Measurements from ENCODE around the gene ACRV1. TPM values are rescaled to one million over a fixed set of nuclear protein-coding genes. Genes with fewer than 3 reads are reported as not detected.

Gene ACRV1
- total and polyA plus RNA-seq, 2 donors (not counting 3 experiments of a cell fraction or from before 2014, with no cell fraction given) = not detected

DNA sequence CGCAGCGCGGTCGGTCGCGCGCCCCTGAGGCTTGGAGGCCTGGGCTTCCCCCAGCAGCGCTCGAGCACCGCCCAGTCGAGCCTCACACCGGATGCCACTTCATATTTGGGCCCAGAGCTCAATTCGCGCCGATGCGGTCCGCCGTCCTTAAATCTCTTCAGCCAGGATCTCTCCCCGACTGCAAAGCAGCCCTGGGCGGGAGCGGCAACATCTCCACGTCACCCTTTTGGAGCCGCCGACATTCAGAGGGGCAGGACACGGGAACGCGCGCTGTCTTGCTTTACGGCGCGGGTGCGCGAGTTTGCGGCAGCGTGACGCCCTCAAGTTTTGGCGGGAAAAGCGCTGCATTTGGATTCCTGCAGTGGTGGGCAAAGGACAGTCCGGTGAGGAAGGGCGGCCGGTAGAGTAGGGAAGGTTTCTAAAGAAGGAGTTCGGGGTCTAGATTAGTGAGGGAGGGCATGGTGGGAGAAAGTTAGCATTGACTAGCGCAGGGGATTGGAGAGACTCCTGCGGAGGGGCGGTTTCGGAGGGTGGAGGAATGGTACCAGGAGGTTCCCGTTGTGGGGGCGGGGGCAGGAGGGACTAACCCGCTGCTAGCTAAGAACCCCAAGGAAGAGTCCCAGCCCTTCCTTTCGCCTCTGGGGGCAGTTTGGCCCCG is 54.9 kb downstream of the ACRV1 start:
- Histone ChIP-seq H3K36me3 (ENCODE audit: control insufficient read depth in 2 of 2, extremely low read depth in 1 of 2, insufficient read depth in 2 of 2, low read length in 2 of 2) (peaks cover 3 to 7% of the 10 kb centered on the region in 2 experiments), H3K27me3 (ENCODE audit: control insufficient read depth in 2 of 2, insufficient read depth in 2 of 2, low read length in 2 of 2) (no peaks in the 10 kb centered on the region), H3K27ac (ENCODE audit: insufficient read depth, low read depth, low read length) (peak overlapping the region; percentile 49), H4K20me1 (replicated peaks; ENCODE audit: control insufficient read depth, extremely low read depth, insufficient read depth, low read length) (no peaks in the 10 kb centered on the region), H3K9ac (replicated peaks; ENCODE audit: extremely low read depth, insufficient read depth, low read length) (peak overlapping the region; percentile 64), H3K4me2 (ENCODE audit: insufficient read depth, low read length) (peak overlapping the region; percentile 96), H3K4me1 (ENCODE audit: control insufficient read depth, extremely low read depth, insufficient read depth, low read length) (peaks cover 27% of the 10 kb centered on the region), H2AFZ (ENCODE audit: low read depth, low read length) (peak overlapping the region; percentile 28), H3K79me2 (ENCODE audit: control insufficient read depth, insufficient read depth, low read length) (peaks cover 14% of the 10 kb centered on the region), H3K4me3 (replicated peaks in 1 of 3; ENCODE audit: insufficient read depth in 1 of 3, low read depth in 1 of 3, low read length in 3 of 3) (peak overlapping the region; percentile 24 to 91 (median 60)), H3K9me1 (replicated peaks; ENCODE audit: control insufficient read depth, extremely low read depth, insufficient read depth, low read length) (no peaks in the 10 kb centered on the region), H3K9me3 (replicated peaks; ENCODE audit: control insufficient read depth, insufficient read depth, low read length) (no peaks in the 10 kb centered on the region)
- dilution Hi-C loops (cut with MboI; ENCODE audit: extremely low pct_ligation_motif_present, low sequenced_read_pairs) = no loop called here
- intact Hi-C loops (cut with micrococcal nuclease) = loop anchor here (1.0 to 5.0 kb wide), 7 partner anchors 33 to 262 kb away; partner anchors contain the start of genes EI24, FEZ1, HYLS1 and STT3A
- BruUV-seq (replicated peaks) = no TSS peak
- CTCF ChIA-PET = interaction anchor here (0.8 to 7.0 kb wide), 4 partner anchors 44 to 262 kb away, joined by 3 to 44 read pairs (median 10); partner anchors contain the start of gene HYLS1
- DNase-seq (ENCODE audit: low read depth, low spot score) (peak; percentile 91), FAIRE-seq (peak; percentile 77)
- TF ChIP-seq, protein P1, sequence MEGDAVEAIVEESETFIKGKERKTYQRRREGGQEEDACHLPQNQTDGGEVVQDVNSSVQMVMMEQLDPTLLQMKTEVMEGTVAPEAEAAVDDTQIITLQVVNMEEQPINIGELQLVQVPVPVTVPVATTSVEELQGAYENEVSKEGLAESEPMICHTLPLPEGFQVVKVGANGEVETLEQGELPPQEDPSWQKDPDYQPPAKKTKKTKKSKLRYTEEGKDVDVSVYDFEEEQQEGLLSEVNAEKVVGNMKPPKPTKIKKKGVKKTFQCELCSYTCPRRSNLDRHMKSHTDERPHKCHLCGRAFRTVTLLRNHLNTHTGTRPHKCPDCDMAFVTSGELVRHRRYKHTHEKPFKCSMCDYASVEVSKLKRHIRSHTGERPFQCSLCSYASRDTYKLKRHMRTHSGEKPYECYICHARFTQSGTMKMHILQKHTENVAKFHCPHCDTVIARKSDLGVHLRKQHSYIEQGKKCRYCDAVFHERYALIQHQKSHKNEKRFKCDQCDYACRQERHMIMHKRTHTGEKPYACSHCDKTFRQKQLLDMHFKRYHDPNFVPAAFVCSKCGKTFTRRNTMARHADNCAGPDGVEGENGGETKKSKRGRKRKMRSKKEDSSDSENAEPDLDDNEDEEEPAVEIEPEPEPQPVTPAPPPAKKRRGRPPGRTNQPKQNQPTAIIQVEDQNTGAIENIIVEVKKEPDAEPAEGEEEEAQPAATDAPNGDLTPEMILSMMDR (IDR thresholded peaks at IDR 0.05; ENCODE audit: extremely low read depth in 1 of 2, insufficient read depth in 1 of 2, low read depth in 1 of 2, low read length in 2 of 2) = no peak
- TF ChIP-seq FOS (IDR thresholded peaks at IDR 0.05; ENCODE audit: borderline replicate concordance, insufficient read depth, low read length) (no peak), POLR2AphosphoS5 (IDR thresholded peaks at IDR 0.05; ENCODE audit: insufficient read depth, low read depth, low read length) (peak; percentile 67), GATA2 (IDR thresholded peaks at IDR 0.05; ENCODE audit: insufficient read depth, insufficient read length, low read depth, low read length) (no peak), MYC (IDR thresholded peaks at IDR 0.05; ENCODE audit: low read depth, low read length) (no peak), JUN (IDR thresholded peaks at IDR 0.05; ENCODE audit: borderline replicate concordance, insufficient read depth, insufficient read length, low read depth) (no peak), EZH2 (IDR thresholded peaks at IDR 0.05; ENCODE audit: borderline replicate concordance, low read depth, low read length, severe bottlenecking) (no peak), POLR2A (IDR thresholded peaks at IDR 0.05; ENCODE audit: low read depth, low read length) (peak; percentile 71)
- TF ChIP-seq, protein P2, sequence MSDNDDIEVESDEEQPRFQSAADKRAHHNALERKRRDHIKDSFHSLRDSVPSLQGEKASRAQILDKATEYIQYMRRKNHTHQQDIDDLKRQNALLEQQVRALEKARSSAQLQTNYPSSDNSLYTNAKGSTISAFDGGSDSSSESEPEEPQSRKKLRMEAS (IDR thresholded peaks at IDR 0.05; ENCODE audit: insufficient read depth, insufficient read length) = peak; percentile 22
- POLR2A ChIA-PET = interaction anchor here (1.8 kb wide), 1 partner anchor 33 kb away, joined by 8 read pairs; the partner anchor contains the start of gene STT3A

Measured in endothelial cell of umbilical vein (primary cell).